Kidney (tissue), 14 donors: ENCODE data around the gene PYGM. TPM values are rescaled to one million over a fixed set of nuclear protein-coding genes. Genes with fewer than 3 reads are reported as not detected.

Source experiments
- DNase-seq, 5 donors: peaks; one replicate each; pipeline ENCODE4 v3.0.0-alpha.2; 2013 to 2020
- FAIRE-seq: peaks from 2 replicates; lab custom pipeline; 2012; peaks lifted over from hg19 to GRCh38; lab: Jason Lieb, UNC
- H3K27ac ChIP-seq, 2 donors: one replicate each; pipeline ENCODE4 v1.7.0; 2013; ENCODE audit warnings: low read depth in 2 of 2, low read length in 2 of 2, inconsistent platforms in 1 of 2
- H3K27me3 ChIP-seq: one replicate; pipeline ENCODE4 v1.7.1; 2013; ENCODE audit warnings: low read length, inconsistent platforms; ENCODE audit not compliant: control insufficient read depth, insufficient read depth
- H3K36me3 ChIP-seq, 3 donors: one replicate each; pipeline versions ENCODE4 v1.7.0 to v1.7.1; 2013; ENCODE audit warnings: low read length in 3 of 3, control low read depth in 1 of 3, inconsistent platforms in 1 of 3; ENCODE audit not compliant: insufficient read depth in 3 of 3, control insufficient read depth in 2 of 3
- H3K4me1 ChIP-seq, 3 donors: one replicate each; pipeline versions ENCODE4 v1.7.0 to v1.7.1; 2013; ENCODE audit warnings: low read length in 3 of 3, inconsistent platforms in 1 of 3, low read depth in 1 of 3; ENCODE audit not compliant: control insufficient read depth in 2 of 3, insufficient read depth in 2 of 3
- H3K4me3 ChIP-seq, 3 donors: one replicate each; pipeline versions ENCODE4 v1.7.0 to v1.8.1; 2013; ENCODE audit warnings: low read length in 3 of 3, control low read depth in 1 of 3, inconsistent platforms in 1 of 3
- H3K9ac ChIP-seq, 3 donors: one replicate each; pipeline versions ENCODE4 v1.7.0 to v1.7.1; 2013; ENCODE audit warnings: low read length in 3 of 3, control low read depth in 1 of 3, inconsistent platforms in 1 of 3
- H3K9me3 ChIP-seq, 3 donors: one replicate each; pipeline versions ENCODE4 v1.7.0 to v1.7.1; 2013; ENCODE audit warnings: low read length in 3 of 3, control low read depth in 1 of 3, inconsistent platforms in 1 of 3; ENCODE audit not compliant: control insufficient read depth in 2 of 3, insufficient read depth in 1 of 3
- CTCF ChIP-seq: IDR thresholded peaks from 3 replicates; pipeline ENCODE4 v1.5.1; 2012; ENCODE audit warnings: mild to moderate bottlenecking, moderate library complexity, borderline replicate concordance; ENCODE audit not compliant: insufficient read depth; ENCODE audit errors: extremely low read depth
- intact Hi-C: fragments of 100-400 bp; cut with DNase I; formaldehyde crosslinking; loops from one replicate; pipeline ENCODE4 v1.11.1; 2022
- polyA plus RNA-seq: library from polyadenylated mRNA; stranded (reverse); fragments of 350-450 nt; fragmentation: Illumina TruSeq; extraction: RNeasy Lipid Tissue Mini Kit (QIAGEN cat#74804); gene quantifications from one replicate; pipeline ENCODE4 v1.2.3, GENCODE V29; 2014; ENCODE audit warnings: low read depth, low replicate concordance; ENCODE audit not compliant: insufficient read depth
- total RNA-seq: library from RNA; stranded (reverse); fragmentation: NEBNext Ultra II Directional; extraction: Animal tissue kit (Norgen Biotek cat#: 25700); gene quantifications from one replicate; pipeline ENCODE4 v1.2.1, GENCODE V29; 2021
- donor health status: control.
- donor health status: control.
- donor health status: control.
- donor health status: control.
- donor health status: control.
- donor health status: DM: yes; HTN: yes; CAD: no.
- donor health status: Normal renal cell carcinoma (clear cell type).

The PYGM gene
- total and polyA plus RNA-seq, 2 donors from 2014 or later: 2.5 to 8.6 TPM

- no peak overlapping the region for H3K27ac ChIP-seq
- H3K9ac ChIP-seq: no peak overlapping the region
- FAIRE-seq (no peak), DNase-seq (peak in 4 of 5 donors; percentile 56 to 64 (median 62))
- H3K36me3 ChIP-seq: no peaks in the 10 kb centered on the region
- no peak for TF ChIP-seq CTCF
- H3K27me3 ChIP-seq: peaks cover 4% of the 10 kb centered on the region
- intact Hi-C loops: no loop called here
- no peak overlapping the region for H3K4me3 ChIP-seq
- no peaks in the 10 kb centered on the region for H3K9me3 ChIP-seq
- H3K4me1 ChIP-seq: no peaks in the 10 kb centered on the region
These were observed 43.1 kb downstream of the PYGM start for GRCh38 chr11:64716473-64717267.

DNA sequence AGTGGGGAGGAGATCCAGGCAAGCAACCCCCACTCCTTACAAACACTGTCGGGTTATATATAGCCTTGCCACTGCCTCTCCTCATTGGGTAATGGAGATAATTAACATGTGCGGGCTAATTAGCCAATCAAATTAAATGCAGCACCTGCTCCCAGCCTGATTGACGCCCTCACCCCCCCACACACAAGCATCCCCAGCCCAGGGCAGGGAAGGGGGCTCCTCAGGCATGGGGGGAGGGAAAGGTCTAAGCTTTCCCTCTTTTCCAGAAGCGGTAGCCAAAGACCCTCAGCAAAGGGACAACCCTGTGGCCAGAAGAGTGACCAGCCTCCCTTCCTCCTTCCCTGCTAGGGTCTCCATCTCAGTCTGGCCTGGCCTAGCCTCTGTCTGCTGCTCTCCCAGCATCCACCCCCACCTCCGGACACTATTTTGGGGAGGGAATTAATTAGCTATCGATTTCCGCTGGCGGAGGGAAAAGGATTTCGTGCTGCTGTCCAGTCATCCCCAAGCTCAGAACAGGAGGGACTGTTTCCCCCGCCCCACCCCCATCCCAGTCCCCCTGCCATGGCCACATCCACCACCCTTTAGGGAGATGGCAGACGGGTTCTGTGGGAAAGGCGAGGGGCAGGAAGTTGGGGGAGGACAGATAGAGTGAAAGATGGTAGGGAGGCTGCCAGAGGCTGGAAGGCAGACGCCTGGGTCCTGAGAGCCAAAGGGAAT is 43.9 kb downstream of the PYGM start:
- no peaks in the 10 kb centered on the region for H3K9me3 ChIP-seq
- intact Hi-C loops: no loop called here
- H3K4me1 ChIP-seq: no peaks in the 10 kb centered on the region
- H3K36me3 ChIP-seq: no peaks in the 10 kb centered on the region
- no peak overlapping the region for H3K4me3 ChIP-seq
- peaks cover 9% of the 10 kb centered on the region for H3K27me3 ChIP-seq
- DNase-seq (peak in 1 of 5 donors; percentile 47), FAIRE-seq (no peak)
- TF ChIP-seq CTCF: no peak
- H3K27ac ChIP-seq: no peak overlapping the region
- no peak overlapping the region for H3K9ac ChIP-seq

DNA sequence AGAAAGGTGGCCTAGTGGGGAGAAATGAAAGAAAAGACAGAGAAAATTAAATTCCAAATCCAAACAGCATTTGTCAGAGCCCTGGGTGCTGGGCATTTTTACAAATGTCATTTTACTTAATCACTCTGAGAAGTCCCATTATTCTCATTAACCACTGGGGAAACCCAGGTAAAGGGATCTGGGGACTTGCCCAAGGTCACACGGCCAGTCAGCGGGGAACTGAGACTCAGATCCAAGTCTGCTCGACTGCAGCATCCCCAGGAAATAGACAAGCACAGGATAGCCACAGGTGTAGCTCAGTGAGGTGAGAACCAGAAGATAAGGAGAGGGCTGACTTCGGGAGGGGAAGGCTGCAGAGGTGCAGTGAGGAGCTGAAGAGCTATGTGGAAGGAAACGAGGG is 44.7 kb downstream of the PYGM start:
- H3K4me1 ChIP-seq: no peaks in the 10 kb centered on the region
- FAIRE-seq (no peak), DNase-seq (no peak)
- no peak overlapping the region for H3K9ac ChIP-seq
- peaks cover 17% of the 10 kb centered on the region for H3K27me3 ChIP-seq
- intact Hi-C loops: no loop called here
- no peaks in the 10 kb centered on the region for H3K36me3 ChIP-seq
- TF ChIP-seq CTCF: no peak
- H3K9me3 ChIP-seq: no peaks in the 10 kb centered on the region
- no peak overlapping the region for H3K4me3 ChIP-seq
- H3K27ac ChIP-seq: no peak overlapping the region
